Measurements from ENCODE around the gene MAGI2.

GRCh38 chr7:78194611-78195010 is 1258.9 kb downstream of the MAGI2 start:
- no peak for TF ChIP-seq CTCF (IDR thresholded peaks at IDR 0.05; ENCODE audit: borderline replicate concordance, extremely low read depth, low read length, poor library complexity, severe bottlenecking)
- no peak for TF ChIP-seq EZH2 (IDR thresholded peaks at IDR 0.05; ENCODE audit: borderline replicate concordance, low read depth, low read length, severe bottlenecking)

Data from DND-41 (cell line).